ENCODE measurements around the gene PADI2. TPM values are rescaled to one million over a fixed set of nuclear protein-coding genes. Genes with fewer than 3 reads are reported as not detected.

PADI2 gene
- total RNA-seq, 1 experiment from 2014 or later: 3.0 TPM

GRCh38 chr1:17094664-17095063 lies 24.6 kb downstream of the PADI2 start:
- Histone ChIP-seq H3K9ac (ENCODE audit: extremely low read depth, insufficient read length, low read length) (no peak overlapping the region), H2BK20ac (ENCODE audit: low read depth, low read length, poor library complexity, severe bottlenecking) (no peak overlapping the region), H3K18ac (ENCODE audit: insufficient read length, low read depth, low read length) (no peak overlapping the region), H2BK120ac (ENCODE audit: low read depth, low read length, poor library complexity, severe bottlenecking) (no peak overlapping the region), H4K5ac (ENCODE audit: insufficient read length, low read depth, low read length) (no peak overlapping the region), H4K20me1 (ENCODE audit: control insufficient read depth, insufficient read depth, insufficient read length) (no peaks in the 10 kb centered on the region), H3K27me3 (ENCODE audit: insufficient read depth, low read length) (no peaks in the 10 kb centered on the region), H3K79me2 (ENCODE audit: insufficient read depth, low read length) (no peaks in the 10 kb centered on the region), H3K23me2 (ENCODE audit: insufficient read length, low read depth, low read length, poor library complexity, severe bottlenecking) (no peaks in the 10 kb centered on the region), H3K4me2 (ENCODE audit: insufficient read depth, insufficient read length, low read length) (no peak overlapping the region), H2AK5ac (ENCODE audit: insufficient read length, low read length) (no peak overlapping the region), H4K8ac (replicated peaks; ENCODE audit: insufficient read length, low read depth, low read length) (no peak overlapping the region), H3T11ph (ENCODE audit: low read length) (no peak overlapping the region), H3K27ac (ENCODE audit: insufficient read length, low read depth, low read length) (no peak overlapping the region), H3K23ac (ENCODE audit: insufficient read length, low read depth, low read length) (no peak overlapping the region), H2BK15ac (ENCODE audit: low read depth, low read length) (no peak overlapping the region), H3K56ac (ENCODE audit: insufficient read length, low read depth, low read length) (no peak overlapping the region), H4K91ac (ENCODE audit: insufficient read length, low read depth, low read length) (no peak overlapping the region), H3K4me1 (ENCODE audit: insufficient read depth, low read length) (no peaks in the 10 kb centered on the region), H2BK12ac (ENCODE audit: insufficient read length, low read depth, low read length) (no peak overlapping the region), H3K14ac (ENCODE audit: insufficient read depth, low read length) (no peak overlapping the region), H3K4ac (ENCODE audit: low read depth, low read length) (no peak overlapping the region), H3K9me3 (ENCODE audit: control insufficient read depth, low read depth, low read length) (no peaks in the 10 kb centered on the region), H2BK5ac (ENCODE audit: insufficient read length, low read length) (no peak overlapping the region), H2AFZ (ENCODE audit: low read length) (no peak overlapping the region), H3K79me1 (ENCODE audit: insufficient read depth, low read depth, low read length, poor library complexity, severe bottlenecking) (no peaks in the 10 kb centered on the region)
- no peak for DNase-seq
- Mint-ChIP-seq H3K27ac (no peak overlapping the region), H3K4me1 (peaks cover 13 to 25% of the 10 kb centered on the region in 2 experiments), H3K27me3 (ENCODE audit: low read depth) (peaks cover 2% of the 10 kb centered on the region), H3K36me3 (ENCODE audit: insufficient read depth in 1 of 3, low read depth in 3 of 3) (no peaks in the 10 kb centered on the region), H3K9me3 (no peaks in the 10 kb centered on the region; a peak in 2 of 5 replicates), H3K4me3 (no peak overlapping the region)
- no CpG with 5 or more reads among the region's 5 CpGs for WGBS (ENCODE audit: extremely low coverage, insufficient read length, low lambda C conversion rate)
- no peak for TF ChIP-seq CTCF (conservative IDR thresholded peaks at IDR 0.05)
